Measurements from ENCODE around the gene SCYL1.

- TF ChIP-seq EP300 (IDR thresholded peaks at IDR 0.05), result no peak
- no peak for TF ChIP-seq CTCF (IDR thresholded peaks at IDR 0.05)
- no peak for TF ChIP-seq POLR2A (IDR thresholded peaks at IDR 0.05)
Measured at GRCh38 chr11:65537296-65537597, 12.4 kb downstream of the SCYL1 start.

Measured in tibial nerve (tissue), 4 donors.